Activated T-cell treated with anti-CD3 and anti-CD28 coated beads for 4 hours (primary cell): ENCODE data around the gene ATAT1.
A peak's percentile ranks its signal among the peaks of the same experiment; 100 is the strongest.

Experiments used
- DNase-seq: peaks from one replicate; pipeline ENCODE4 v3.0.0-alpha.2; 2020

ATAT1 gene

DNA sequence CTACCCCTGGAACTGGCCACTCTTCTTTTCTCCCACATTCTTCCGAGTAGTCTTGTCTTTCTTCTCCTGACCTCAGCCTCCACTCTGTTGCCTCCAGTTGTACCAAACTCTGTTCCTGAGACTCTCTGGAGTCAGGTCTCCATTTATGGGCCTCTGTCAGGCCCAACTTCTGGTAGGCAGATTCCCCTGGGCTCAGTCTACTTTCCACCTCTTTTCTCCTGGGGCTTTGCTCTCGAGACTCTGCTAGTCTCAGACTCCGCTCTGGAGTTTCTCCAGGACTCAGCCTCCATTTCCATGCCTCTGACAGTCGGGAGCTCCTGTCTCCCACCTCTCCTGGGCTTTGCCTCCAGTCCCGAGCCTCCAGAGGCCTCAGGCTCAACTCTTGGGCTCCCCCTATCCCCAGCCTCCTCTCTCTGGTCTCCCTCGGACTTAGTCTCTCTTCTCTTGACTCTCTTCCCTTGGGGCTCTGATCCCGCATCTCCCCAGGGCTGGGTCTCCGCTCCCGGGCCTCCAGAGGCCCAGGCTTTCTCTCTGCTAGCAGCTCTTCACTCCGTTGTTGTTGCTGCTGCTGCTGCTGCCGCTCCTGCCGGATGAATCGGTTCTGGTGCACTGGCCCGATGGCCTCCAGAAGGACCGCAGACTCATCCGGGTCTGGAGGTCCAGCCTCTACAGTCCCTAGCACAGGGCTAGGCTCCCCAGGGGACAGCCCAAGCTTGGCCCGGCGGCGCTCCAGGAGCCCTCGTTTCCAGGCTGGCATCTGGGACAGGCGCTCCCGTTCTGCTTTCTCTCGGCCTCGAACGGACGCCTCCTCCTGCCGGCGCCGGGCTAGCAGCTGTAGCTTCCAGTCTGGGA is 58.7 kb downstream of the ATAT1 start:
- DNase-seq = no peak

DNA sequence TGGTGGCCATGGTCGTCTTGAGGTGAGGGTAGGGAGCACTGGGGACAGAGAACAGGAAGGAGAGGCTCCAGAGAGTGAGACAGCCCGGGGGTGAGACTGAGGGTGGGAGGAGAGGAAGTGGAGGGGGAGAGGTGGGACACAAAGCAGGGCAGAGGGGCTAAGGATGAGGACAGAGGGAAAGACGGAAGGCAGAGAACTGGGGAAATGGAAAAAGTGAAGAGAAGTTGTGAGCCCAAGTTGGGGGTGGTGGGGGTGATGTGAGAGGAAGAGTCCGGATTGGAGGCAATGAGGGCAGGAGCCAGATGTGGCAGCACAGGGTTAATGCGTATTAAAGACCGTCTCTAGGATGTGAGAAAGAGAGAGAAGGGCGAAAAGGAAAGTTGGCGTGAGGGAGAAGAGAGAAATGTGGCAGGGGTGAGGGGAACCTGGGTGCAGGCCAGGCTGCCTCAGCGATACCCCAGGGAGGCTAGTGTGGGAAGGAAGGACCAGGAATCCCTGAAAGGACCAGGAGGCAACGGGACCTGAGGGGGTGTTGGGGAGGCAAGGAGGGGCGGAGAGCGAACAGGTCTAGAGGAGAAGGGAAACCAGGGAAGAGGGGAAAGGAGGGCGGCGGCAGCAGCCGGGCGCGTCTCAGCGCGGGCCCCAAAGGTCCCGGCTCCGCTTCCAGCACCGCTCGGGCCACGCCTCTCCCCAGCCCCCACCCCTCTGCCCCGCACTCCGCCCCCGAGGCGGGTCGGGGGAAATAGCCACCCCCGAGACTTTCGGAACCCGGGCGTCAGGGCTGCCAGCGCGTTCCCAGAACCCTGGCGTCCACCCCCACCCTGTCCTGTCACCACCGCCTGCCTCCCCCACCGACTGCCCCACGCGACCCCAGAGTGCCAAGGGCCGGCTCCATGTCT is 59.6 kb downstream of the ATAT1 start, which contains the start of gene PPP1R18:
Gene PPP1R18 (minus strand): TSS at position 637 of the 899 bp plus-strand sequence. CDS start 627 bp downstream, at position 10.
- DNase-seq = peak; percentile 86

GRCh38 chr6:30686908-30687658 is 60.4 kb downstream of the ATAT1 start:
- peak; percentile 66 for DNase-seq

GRCh38 chr6:30687659-30688431 is 61.2 kb downstream of the ATAT1 start:
- no peak for DNase-seq

GRCh38 chr6:30688569-30688968 is 61.9 kb downstream of the ATAT1 start:
- no peak for DNase-seq

DNA sequence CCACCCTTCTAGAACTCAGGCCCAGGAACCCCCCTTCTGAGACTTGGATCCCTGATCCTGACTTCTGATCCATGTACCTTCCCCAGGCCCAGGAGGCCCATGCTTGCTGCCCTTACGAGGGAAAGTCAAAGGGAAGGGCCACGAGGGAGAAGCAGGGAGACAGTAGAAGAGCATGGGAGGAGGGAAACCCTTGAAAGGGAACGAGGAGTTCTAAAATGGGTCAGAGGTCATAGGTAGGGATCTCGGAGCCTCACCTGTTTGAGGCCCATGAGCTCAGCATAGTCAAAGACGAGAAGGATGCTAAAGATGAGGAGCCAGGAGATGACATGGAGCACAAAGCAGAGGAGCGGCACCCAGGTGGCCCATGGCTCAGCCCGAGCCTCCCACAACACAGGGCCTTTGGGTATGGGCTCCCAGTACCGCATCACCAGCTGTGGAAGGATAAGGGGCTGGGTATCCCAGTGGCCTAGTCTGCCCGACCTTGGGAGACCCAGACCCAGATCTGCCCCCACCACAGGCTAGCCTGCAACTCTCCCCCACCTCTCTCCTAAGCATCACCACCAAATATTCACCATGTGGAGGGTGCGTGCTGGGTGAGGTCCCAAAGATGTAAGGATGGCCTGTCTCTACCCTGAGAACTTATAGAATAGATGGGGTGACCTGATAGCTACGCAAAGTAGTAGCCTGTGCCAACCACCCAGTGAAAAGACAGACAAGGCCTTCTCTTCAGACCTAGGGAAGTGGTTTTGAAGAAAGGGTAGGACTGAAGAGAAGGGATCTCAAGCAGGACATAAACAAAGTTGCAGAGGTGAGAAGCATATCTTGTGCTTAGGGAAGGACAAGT is 62.6 kb downstream of the ATAT1 start:
- DNase-seq = no peak

DNA sequence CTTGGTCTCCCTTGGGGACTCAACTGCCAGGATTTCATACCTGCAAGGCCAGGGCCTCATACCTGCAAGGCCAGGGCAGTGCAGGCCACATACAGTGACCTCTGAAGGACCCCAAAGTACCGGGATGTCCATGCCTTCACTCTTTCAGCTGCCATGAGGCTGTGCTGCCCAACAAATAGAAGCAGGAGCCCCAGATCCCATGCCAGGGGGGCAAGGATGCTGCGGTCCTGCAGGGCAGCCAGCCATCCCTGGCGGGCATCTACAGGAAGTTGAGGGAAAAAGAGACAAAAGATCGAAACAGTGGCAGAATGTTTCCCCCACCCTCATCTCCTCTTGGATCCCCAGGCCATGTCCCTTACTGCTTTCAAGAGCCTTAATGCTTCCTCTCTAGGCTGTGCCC is 63.3 kb downstream of the ATAT1 start:
- DNase-seq = no peak

GRCh38 chr6:30690403-30691207 is 63.9 kb downstream of the ATAT1 start, which contains the start of gene NRM:
NRM (minus strand) TSS chr6:30690984; CDS start chr6:30690974, 10 bp downstream.
- peak; percentile 60 for DNase-seq

GRCh38 chr6:30691208-30691847 is 64.7 kb downstream of the ATAT1 start:
- no peak for DNase-seq
